HG02884 (cell line): ENCODE measurements around the gene MOSPD3.
"Not testable (repeated sequence)": the region's sequence is repeated elsewhere in the genome, so short reads cannot be mapped to it uniquely, and the experiment has no call there.

Experiments used
- ATAC-seq: cut with Tn5 transposase; IDR thresholded peaks from one replicate; pipeline ENCODE4 v1.9.1; 2021; ENCODE audit warnings: mild to moderate bottlenecking, moderate library complexity; ENCODE audit not compliant: unreplicated experiment

MOSPD3 gene

DNA sequence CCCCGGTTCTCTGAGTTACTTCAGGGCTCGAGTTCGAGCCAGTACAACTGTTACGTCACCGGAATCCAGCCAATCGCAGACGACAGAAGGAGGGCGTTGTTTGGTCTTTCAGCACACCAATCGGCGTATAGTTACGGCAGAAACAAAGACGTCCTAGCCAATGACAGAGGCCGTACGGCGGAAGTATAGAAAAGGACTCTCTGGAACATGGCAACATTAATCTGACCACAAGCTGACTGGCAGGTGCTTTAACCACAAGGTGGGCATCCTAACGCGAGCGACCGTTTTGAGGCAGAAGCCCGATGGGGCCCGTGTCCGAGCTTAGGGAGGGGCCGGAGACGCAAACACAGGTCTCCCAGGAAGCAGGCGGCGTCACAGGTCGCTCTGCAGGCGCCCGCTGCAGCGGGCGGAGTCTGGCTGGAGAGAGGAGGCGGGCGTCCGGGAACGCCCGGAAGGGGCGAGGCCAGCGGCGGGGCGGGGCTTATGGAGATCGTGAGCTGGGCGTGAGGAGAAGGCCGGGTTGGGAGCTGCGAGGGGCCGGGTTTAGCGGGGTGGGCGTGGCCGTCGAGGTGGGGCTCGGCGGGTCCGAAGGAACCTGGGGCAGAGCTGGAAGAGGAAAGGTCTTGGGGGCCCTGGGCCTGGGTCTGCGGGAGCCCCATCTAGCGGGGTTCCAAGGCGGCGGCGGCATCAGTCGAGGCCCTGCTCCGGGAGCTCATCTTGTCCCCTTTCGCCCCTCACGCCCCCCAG, at the start of gene MOSPD3:
Gene MOSPD3 (plus strand): TSS at position 558 of the 747 bp plus-strand sequence. CDS start 252 bp downstream, outside the sequence.
- peak; percentile 86 for ATAC-seq

DNA sequence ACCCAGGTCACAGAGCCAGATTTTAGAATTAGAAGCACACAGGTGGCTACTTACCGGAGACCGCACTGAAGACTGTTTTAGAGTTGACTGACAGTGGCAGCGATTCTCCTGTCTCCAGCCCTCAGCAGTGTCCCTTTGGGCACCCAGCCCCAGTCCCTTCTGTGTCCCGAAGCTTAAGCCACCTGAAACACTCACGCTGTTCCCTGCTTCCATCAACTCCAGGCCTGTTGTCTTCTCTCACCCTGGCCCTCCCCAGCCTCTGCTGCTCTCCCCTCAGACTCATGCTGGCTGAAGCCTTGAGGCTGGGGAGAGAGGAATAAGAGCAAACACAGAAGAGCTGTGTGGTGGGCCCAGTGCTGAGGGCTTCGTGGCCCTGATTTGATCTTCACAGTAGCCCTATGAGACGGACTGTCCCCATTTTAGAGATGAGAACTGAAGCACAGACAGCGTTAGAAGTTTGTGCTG, 49.2 kb upstream of the MOSPD3 start:
- ATAC-seq: no peak

- ATAC-seq: no peak
Observed at GRCh38 chr7:100563809-100564400, 48.4 kb upstream of the MOSPD3 start.

DNA sequence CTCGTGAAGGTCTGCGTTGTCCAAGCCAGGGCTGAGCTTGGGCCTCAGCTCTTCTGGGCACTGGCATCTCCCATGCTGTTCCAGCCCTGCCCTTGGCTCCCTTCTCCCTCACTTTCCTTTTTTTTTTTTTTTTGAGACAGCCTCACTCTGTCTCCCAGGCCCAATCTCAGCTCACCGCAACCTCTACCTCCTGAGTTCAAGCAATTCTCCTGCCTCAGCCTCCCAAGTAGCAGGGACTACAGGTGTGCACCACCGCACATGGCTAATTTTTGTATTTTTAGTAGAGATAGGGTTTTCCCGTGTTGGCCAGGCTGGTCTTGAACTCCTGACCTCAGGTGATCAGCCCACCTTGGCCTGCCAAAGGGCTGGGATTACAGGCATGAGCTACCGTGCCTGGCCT, 47.9 kb upstream of the MOSPD3 start:
- not testable (repeated sequence) for ATAC-seq

DNA sequence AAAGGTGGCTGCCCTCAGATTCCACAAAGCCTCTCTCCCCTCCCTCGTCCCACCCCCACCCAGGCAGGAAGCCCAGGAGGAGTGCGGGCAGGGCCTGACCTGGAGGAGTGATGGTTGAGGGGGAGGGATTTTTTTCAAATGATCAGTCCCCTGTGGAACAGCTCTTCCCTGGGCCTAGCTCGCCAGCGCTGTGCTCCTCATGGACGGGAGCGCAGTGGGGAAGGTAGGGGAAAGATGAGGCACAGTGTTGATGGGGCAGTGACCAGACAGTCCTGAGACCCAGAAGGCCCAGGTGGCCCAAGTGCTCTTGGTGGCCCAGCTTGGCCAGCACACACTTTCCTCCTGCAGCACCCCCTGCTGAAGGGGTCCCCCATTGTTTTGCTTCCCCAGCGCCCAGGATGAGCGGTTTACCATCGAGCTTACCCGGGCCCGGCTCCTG, 47.2 kb upstream of the MOSPD3 start:
- no peak for ATAC-seq

GRCh38 chr7:100566018-100566531, 46.3 kb upstream of the MOSPD3 start:
- ATAC-seq: no peak

GRCh38 chr7:100567031-100567730, 45.2 kb upstream of the MOSPD3 start:
- ATAC-seq: no peak

- no peak for ATAC-seq
Observed at GRCh38 chr7:100567751-100568175, 44.6 kb upstream of the MOSPD3 start.

DNA sequence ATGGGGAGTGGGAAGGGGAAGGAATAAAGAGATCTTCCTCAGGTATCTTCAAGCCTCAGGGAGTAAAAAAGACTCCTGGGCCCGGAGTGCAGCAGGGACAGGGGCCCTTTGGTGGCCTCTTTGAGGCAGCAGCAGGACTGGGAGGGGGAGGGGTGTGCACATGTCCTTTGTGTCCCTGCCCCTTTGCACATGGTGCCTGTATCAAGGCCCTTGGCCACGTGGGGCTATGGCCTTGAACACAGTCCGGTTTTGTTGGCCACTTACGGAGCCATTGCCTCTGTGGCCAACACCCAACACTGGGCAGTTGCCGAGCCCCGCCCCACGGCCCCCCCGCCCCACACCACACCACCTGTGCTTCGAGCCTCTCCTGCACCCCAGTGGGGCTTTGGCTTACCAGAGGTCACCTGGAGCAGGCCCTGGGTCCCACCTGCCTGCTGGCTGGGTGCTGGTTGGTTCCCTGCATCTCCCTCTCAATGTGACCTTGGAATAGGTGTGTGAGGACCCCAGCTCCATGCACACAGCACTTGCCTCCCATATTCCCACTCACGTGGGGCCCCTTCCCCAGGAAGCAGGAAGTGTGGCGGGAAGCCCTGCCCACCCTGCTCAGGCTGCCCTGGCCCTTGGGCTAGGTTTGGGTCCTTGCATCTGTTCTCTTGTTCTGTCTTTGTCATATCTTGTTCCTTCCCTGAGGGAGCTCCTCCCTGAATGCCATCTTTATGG, 44.0 kb upstream of the MOSPD3 start:
- ATAC-seq: no peak

- no peak for ATAC-seq
Observed at GRCh38 chr7:100568896-100569844, 43.2 kb upstream of the MOSPD3 start.

DNA sequence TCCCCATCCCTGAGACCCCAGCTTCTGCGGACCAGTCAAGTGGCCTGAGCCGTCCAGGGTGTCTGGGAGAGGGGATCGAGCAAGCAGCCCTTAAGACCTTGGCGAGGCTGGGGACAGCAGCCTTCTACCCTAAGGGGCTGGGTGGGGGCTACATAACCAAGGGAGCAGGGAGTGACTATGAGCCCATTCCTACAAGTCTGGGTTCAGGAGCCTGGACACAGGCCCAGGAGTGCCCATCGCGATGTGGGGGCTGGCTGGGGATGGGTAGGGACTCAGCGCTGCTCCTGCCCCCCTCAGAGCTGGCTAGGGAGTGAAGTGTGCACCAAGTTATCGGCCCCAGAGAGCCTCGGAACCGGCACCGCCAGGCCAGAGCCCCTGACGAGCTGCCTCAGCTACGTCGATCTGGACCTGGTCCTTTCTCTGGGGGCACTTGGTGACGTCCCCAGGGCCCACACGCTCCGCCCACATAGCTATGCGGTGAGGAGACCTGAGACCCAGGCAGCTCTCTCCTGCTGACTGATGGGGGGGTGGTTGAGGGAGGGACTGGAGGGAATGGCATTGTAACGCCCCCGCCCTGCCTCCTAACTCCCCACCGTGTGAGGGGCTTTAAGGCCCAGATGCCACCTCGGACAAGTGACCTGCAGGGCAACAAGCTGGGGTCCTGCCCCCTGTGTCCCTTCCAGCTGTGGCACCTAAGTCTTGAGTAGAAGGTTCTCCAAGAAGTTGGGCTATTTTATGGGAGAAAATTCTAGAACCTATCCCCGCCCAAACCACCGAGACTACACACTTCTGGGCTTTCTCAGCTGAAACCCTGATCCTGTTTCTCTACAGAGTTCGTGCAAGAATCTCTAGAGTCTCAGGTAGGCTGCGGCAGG, 41.1 kb upstream of the MOSPD3 start:
- no peak for ATAC-seq

DNA sequence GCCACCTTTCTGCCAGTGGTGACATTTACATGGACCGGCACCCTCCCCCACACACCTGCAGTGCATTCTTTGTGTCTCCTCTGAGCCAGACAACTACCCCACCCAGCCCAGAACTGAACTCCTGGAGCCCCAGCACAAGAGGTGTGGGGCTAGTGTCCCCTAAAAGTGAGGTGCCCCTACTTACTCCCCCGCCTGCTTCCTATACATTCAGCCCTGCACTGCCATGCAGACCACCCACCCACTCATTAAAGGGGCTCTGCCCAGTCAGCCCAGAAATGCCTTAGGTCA, 40.6 kb upstream of the MOSPD3 start:
- no peak for ATAC-seq

DNA sequence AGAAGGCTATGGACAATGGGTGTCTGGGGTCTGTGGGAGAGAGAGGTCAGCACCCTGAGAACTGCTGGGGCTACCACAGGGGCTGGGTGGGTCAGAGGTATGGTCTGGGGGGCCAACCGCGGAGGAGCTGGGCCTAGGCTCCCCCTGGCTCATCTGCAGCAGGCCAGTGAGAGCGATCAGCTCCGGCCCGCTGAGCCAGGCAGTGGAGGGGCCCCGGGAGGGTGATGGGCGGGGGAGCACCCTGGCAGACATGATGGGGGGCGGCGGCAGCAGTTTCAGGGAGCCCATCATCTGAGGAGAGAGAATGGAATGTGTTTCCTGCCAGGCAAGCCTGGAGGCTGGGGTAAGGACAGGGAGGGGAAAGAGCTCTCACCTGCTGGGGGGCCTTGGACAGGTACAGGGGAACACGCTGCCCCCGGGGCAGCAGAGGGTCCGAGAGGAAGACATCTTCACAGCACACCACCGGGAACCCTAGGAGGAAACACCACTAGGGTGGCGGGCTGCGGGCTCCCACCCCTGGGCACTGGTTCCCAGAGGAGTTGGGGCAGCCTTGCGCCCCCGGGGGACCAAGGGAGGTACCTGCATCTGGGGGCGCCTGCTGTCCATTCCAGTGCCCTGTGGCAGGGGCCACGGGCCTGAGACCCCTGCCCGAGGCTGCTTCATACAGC, 39.9 kb upstream of the MOSPD3 start:
- ATAC-seq: no peak

GRCh38 chr7:100572949-100573675, 39.2 kb upstream of the MOSPD3 start:
- ATAC-seq: no peak

DNA sequence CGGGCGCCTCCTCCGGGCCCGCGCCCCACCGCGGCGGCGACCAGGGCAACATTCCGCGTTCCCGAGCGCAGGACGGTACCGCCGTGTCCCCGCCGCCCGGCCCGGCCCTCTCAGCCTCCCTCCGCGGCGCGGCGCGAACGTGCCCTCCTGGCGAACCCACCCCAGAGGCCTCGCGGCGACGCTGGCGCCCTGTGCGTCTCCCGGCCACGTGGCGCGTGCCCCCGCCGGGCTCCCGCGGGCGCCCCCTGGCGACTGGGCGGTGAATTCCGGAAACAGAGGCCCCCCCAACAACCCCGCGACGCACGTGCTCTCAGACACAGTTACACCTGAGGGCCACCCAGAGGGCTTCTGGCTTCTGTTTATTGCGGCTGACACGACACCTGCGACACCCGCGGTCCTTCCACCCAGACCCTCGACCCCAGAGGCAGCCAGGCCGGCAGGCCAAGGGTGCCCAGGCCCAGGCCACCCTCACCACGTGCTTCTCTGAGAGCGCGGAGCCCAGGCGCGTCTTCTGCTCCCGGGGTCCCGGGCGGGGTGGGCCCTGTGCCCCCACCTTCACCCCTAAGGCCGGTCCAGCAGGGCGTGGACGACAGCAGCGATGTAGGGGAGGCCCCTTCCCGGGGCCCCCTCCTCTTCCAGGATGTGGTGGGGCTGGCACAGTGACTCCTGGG, 38.5 kb upstream of the MOSPD3 start, which contains the start of gene SAP25:
Gene SAP25 (minus strand): TSS at position 210 of the 671 bp plus-strand sequence. CDS start 158 bp downstream, at position 52.
- ATAC-seq: no peak

GRCh38 chr7:100574362-100575205, 37.8 kb upstream of the MOSPD3 start:
- no peak for ATAC-seq
